Cardiac fibroblast (primary cell): ENCODE measurements around the gene CEND1.
A peak's percentile ranks its signal among the peaks of the same experiment; 100 is the strongest.

Source experiments
- DNase-seq, 2 donors: peaks; one replicate each; pipeline versions ENCODE4 v3.0.0 to v3.0.0-alpha.2; 2010; ENCODE audit warnings: low read depth in 2 of 2
- H3K4me3 ChIP-seq, 2 donors: replicated peaks in 1 of 2; 1 replicate in 1 of 2; 2 replicates in 1 of 2; pipeline ENCODE4 v1.5.1; 2011; ENCODE audit warnings: low read depth in 2 of 2, low read length in 2 of 2, mild to moderate bottlenecking in 2 of 2, moderate library complexity in 1 of 2
- CTCF ChIP-seq: IDR thresholded peaks from one replicate; pipeline ENCODE4 v1.5.1; 2011; ENCODE audit warnings: low read depth, mild to moderate bottlenecking, low read length, inconsistent platforms

The CEND1 gene

GRCh38 chr11:783581-784015 is 6.3 kb downstream of the CEND1 start:
- peak; percentile 88 for TF ChIP-seq CTCF
- no peak overlapping the region for H3K4me3 ChIP-seq
- DNase-seq, result peak; percentile 75 to 93

GRCh38 chr11:782264-783174 is 7.4 kb downstream of the CEND1 start:
- no peak for DNase-seq
- H3K4me3 ChIP-seq, result no peak overlapping the region
- TF ChIP-seq CTCF, result no peak

- H3K4me3 ChIP-seq, result no peak overlapping the region
- DNase-seq, result no peak
Measured at GRCh38 chr11:779955-780532, 9.8 kb downstream of the CEND1 start.

GRCh38 chr11:778976-779954 is 10.6 kb downstream of the CEND1 start:
- no peak for TF ChIP-seq CTCF
- DNase-seq, result no peak
- H3K4me3 ChIP-seq, result no peak overlapping the region

More at GRCh38 chr11:779955-780532, 9.8 kb downstream of the CEND1 start:
- no peak for TF ChIP-seq CTCF

- peak; percentile 78 to 90 for DNase-seq
- H3K4me3 ChIP-seq, result peak within 1 kb of the TSS; percentile 76 to 86
- TF ChIP-seq CTCF, result no peak
Measured at GRCh38 chr11:777288-778255, 12.3 kb downstream of the CEND1 start, which contains the start of gene GATD1. TSS of gene GATD1 (minus strand) at chr11:777487. CDS start at chr11:777462, 25 bp downstream.
